BLaER1 treated with 17β-estradiol and CSF1 and Interleukin-3, amounts not matched to agents 10 nM and 100 nM (cell line): ENCODE measurements around the gene IKBKG.

Experiments
- H3K27ac ChIP-seq, 11 experiments: shearing (Covaris generic); formaldehyde crosslinking; 2 replicates each; pipeline ENCODE4 v1.8.1; 2022
- H3K27me3 ChIP-seq, 11 experiments: shearing (Covaris generic); formaldehyde crosslinking; 2 replicates each; pipeline ENCODE4 v1.8.1; 2022
- H3K36me3 ChIP-seq, 11 experiments: shearing (Covaris generic); formaldehyde crosslinking; 2 replicates each; pipeline ENCODE4 v1.8.1; 2022
- H3K4me1 ChIP-seq, 10 experiments: shearing (Covaris generic); formaldehyde crosslinking; 2 replicates each; pipeline ENCODE4 v1.8.1; 2022
- H3K4me2 ChIP-seq, 11 experiments: shearing (Covaris generic); formaldehyde crosslinking; 2 replicates each; pipeline ENCODE4 v1.8.1; 2022
- H3K4me3 ChIP-seq, 10 experiments: shearing (Covaris generic); formaldehyde crosslinking; 2 replicates each; pipeline ENCODE4 v1.8.1; 2022
- H3K9ac ChIP-seq, 11 experiments: shearing (Covaris generic); formaldehyde crosslinking; 2 replicates each; pipeline ENCODE4 v1.8.1; 2022
- H3K9me3 ChIP-seq, 11 experiments: shearing (Covaris generic); formaldehyde crosslinking; replicated peaks in 1 of 11; 2 replicates each; pipeline ENCODE4 v1.8.1; 2022
- H4K20me1 ChIP-seq, 11 experiments: shearing (Covaris generic); formaldehyde crosslinking; 2 replicates each; pipeline ENCODE4 v1.8.1; 2022
- Cebpa-rat ChIP-seq, 11 experiments: shearing (Covaris generic); IDR thresholded peaks; 2 replicates each; pipeline ENCODE4 v1.8.1; 2022

Gene IKBKG

GRCh38 chrX:154508384-154508745 is 39.1 kb upstream of the IKBKG start:
- H4K20me1 ChIP-seq = peaks cover 0 to 18% (median 0%) of the 10 kb centered on the region in 11 experiments; a peak in 2 of 22 replicates
- no peak for TF ChIP-seq Cebpa-rat (IDR thresholded peaks at IDR 0.05)
- peaks cover 12 to 59% (median 32%) of the 10 kb centered on the region in 11 experiments; a peak in 21 of 22 replicates for H3K9me3 ChIP-seq
- no peak overlapping the region for H3K27ac ChIP-seq
- H3K4me3 ChIP-seq = no peak overlapping the region
- H3K9ac ChIP-seq = no peak overlapping the region
- H3K4me1 ChIP-seq = peaks cover 8 to 24% (median 21%) of the 10 kb centered on the region in 10 experiments; a peak in 19 of 20 replicates
- peaks cover 9 to 86% (median 62%) of the 10 kb centered on the region in 11 experiments; a peak in 21 of 22 replicates for H3K27me3 ChIP-seq
- H3K4me2 ChIP-seq = no peak overlapping the region
- peaks cover 15 to 45% (median 22%) of the 10 kb centered on the region in 11 experiments; a peak in 19 of 22 replicates for H3K36me3 ChIP-seq

GRCh38 chrX:154509455-154509854 is 38.0 kb upstream of the IKBKG start:
- H3K4me3 ChIP-seq = no peak overlapping the region
- H3K27me3 ChIP-seq = peaks cover 9 to 84% (median 63%) of the 10 kb centered on the region in 11 experiments; a peak in 21 of 22 replicates
- H3K9me3 ChIP-seq = peaks cover 12 to 61% (median 32%) of the 10 kb centered on the region in 11 experiments; a peak in 21 of 22 replicates
- TF ChIP-seq Cebpa-rat (IDR thresholded peaks at IDR 0.05) = no peak
- H3K36me3 ChIP-seq = peaks cover 15 to 45% (median 22%) of the 10 kb centered on the region in 11 experiments; a peak in 19 of 22 replicates
- H4K20me1 ChIP-seq = peaks cover 0 to 18% (median 0%) of the 10 kb centered on the region in 11 experiments; a peak in 2 of 22 replicates
- H3K27ac ChIP-seq = no peak overlapping the region
- H3K4me1 ChIP-seq = peaks cover 8 to 32% (median 23%) of the 10 kb centered on the region in 10 experiments; a peak in 19 of 20 replicates
- H3K9ac ChIP-seq = no peak overlapping the region
- H3K4me2 ChIP-seq = no peak overlapping the region

GRCh38 chrX:154511761-154512160 is 35.7 kb upstream of the IKBKG start:
- Histone ChIP-seq H3K4me1 (peaks cover 19 to 43% (median 35%) of the 10 kb centered on the region in 10 experiments), H3K27me3 (peaks cover 9 to 69% (median 50%) of the 10 kb centered on the region in 11 experiments; a peak in 21 of 22 replicates), H3K27ac (peak overlapping the region in 10 of 11 experiments; percentile 15 to 74 (median 60); a peak in 18 of 22 replicates), H3K36me3 (peaks cover 5 to 33% (median 12%) of the 10 kb centered on the region in 11 experiments; a peak in 16 of 22 replicates), H3K4me3 (no peak overlapping the region), H3K9me3 (peaks cover 17 to 64% (median 44%) of the 10 kb centered on the region in 11 experiments), H3K9ac (peak overlapping the region in 7 of 11 experiments; percentile 10 to 61 (median 38); a peak in 7 of 22 replicates), H4K20me1 (peaks cover 0 to 18% (median 0%) of the 10 kb centered on the region in 11 experiments; a peak in 1 of 22 replicates), H3K4me2 (peak overlapping the region; percentile 22 to 77 (median 57); a peak in 21 of 22 replicates)
- no peak for TF ChIP-seq Cebpa-rat (IDR thresholded peaks at IDR 0.05)

- Histone ChIP-seq H3K4me2 (peak overlapping the region in 6 of 11 experiments; percentile 1 to 56 (median 30); a peak in 4 of 22 replicates), H3K27me3 (peaks cover 9 to 71% (median 56%) of the 10 kb centered on the region in 11 experiments; a peak in 21 of 22 replicates), H3K4me3 (no peak overlapping the region), H3K9ac (no peak overlapping the region), H3K9me3 (peaks cover 17 to 65% (median 37%) of the 10 kb centered on the region in 11 experiments), H3K36me3 (peaks cover 0 to 21% (median 11%) of the 10 kb centered on the region in 11 experiments; a peak in 13 of 22 replicates), H3K27ac (no peak overlapping the region), H4K20me1 (peaks cover 0 to 18% (median 0%) of the 10 kb centered on the region in 11 experiments; a peak in 1 of 22 replicates), H3K4me1 (peaks cover 22 to 50% (median 40%) of the 10 kb centered on the region in 10 experiments)
- no peak for TF ChIP-seq Cebpa-rat (IDR thresholded peaks at IDR 0.05)
These were observed 34.4 kb upstream of the IKBKG start for GRCh38 chrX:154512879-154513553.

GRCh38 chrX:154513716-154514115 is 33.7 kb upstream of the IKBKG start:
- no peak for TF ChIP-seq Cebpa-rat (IDR thresholded peaks at IDR 0.05)
- Histone ChIP-seq H3K9me3 (peaks cover 15 to 60% (median 35%) of the 10 kb centered on the region in 11 experiments), H3K9ac (no peak overlapping the region), H4K20me1 (peaks cover 0 to 18% (median 0%) of the 10 kb centered on the region in 11 experiments; a peak in 1 of 22 replicates), H3K4me3 (no peak overlapping the region), H3K4me2 (peak overlapping the region in 3 of 11 experiments; percentile 1 to 13 (median 5); a peak in 1 of 22 replicates), H3K36me3 (peaks cover 0 to 18% (median 10%) of the 10 kb centered on the region in 11 experiments; a peak in 13 of 22 replicates), H3K27me3 (peaks cover 11 to 73% (median 57%) of the 10 kb centered on the region in 11 experiments; a peak in 21 of 22 replicates), H3K27ac (no peak overlapping the region), H3K4me1 (peaks cover 22 to 50% (median 40%) of the 10 kb centered on the region in 10 experiments)

- H3K4me2 ChIP-seq = peak overlapping the region; percentile 62 to 87 (median 82)
- H3K9ac ChIP-seq = peak overlapping the region; percentile 84 to 93 (median 91)
- peaks cover 0 to 2% (median 0%) of the 10 kb centered on the region in 11 experiments; a peak in 3 of 22 replicates for H3K36me3 ChIP-seq
- TF ChIP-seq Cebpa-rat (IDR thresholded peaks at IDR 0.05) = no peak
- peaks cover 0 to 18% (median 0%) of the 10 kb centered on the region in 11 experiments; a peak in 1 of 22 replicates for H4K20me1 ChIP-seq
- peaks cover 8 to 72% (median 54%) of the 10 kb centered on the region in 11 experiments; a peak in 20 of 22 replicates for H3K27me3 ChIP-seq
- H3K4me3 ChIP-seq = peak overlapping the region; percentile 58 to 81 (median 70)
- peaks cover 22 to 50% (median 40%) of the 10 kb centered on the region in 10 experiments for H3K4me1 ChIP-seq
- H3K9me3 ChIP-seq = peaks cover 5 to 44% (median 21%) of the 10 kb centered on the region in 11 experiments; a peak in 18 of 22 replicates
- peak overlapping the region; percentile 79 to 92 (median 88) for H3K27ac ChIP-seq
These were observed 32.1 kb upstream of the IKBKG start for GRCh38 chrX:154515090-154515965.

GRCh38 chrX:154515966-154516655 is 31.3 kb upstream of the IKBKG start, which contains the start of gene FAM3A:
Gene FAM3A (minus strand): TSS chrX:154516232. CDS start chrX:154515772, 460 bp downstream.
- Histone ChIP-seq H3K9me3 (peaks cover 5 to 37% (median 20%) of the 10 kb centered on the region in 11 experiments; a peak in 16 of 22 replicates), H3K4me2 (peak within 1 kb of the TSS; percentile 65 to 87 (median 82)), H3K4me3 (peak within 1 kb of the TSS; percentile 58 to 81 (median 70)), H3K27ac (peak within 1 kb of the TSS; percentile 79 to 92 (median 88)), H3K27me3 (peaks cover 8 to 71% (median 47%) of the 10 kb centered on the region in 11 experiments; a peak in 20 of 22 replicates), H4K20me1 (peaks cover 0 to 14% (median 0%) of the 10 kb centered on the region in 11 experiments; a peak in 1 of 22 replicates), H3K4me1 (peaks cover 22 to 49% (median 40%) of the 10 kb centered on the region in 10 experiments), H3K9ac (peak within 1 kb of the TSS; percentile 84 to 93 (median 91)), H3K36me3 (no peaks in the 10 kb centered on the region; a peak in 1 of 22 replicates)
- TF ChIP-seq Cebpa-rat (IDR thresholded peaks at IDR 0.05) = no peak
